IMR-90 (cell line): Measurements from ENCODE around the gene METTL1. TPM values are rescaled to one million over a fixed set of nuclear protein-coding genes. Genes with fewer than 3 reads are reported as not detected.
A peak's percentile ranks its signal among the peaks of the same experiment; 100 is the strongest.

Experiments used
- ATAC-seq: fragments of 200-7000 bp; cut with Tn5 transposase; 2 replicates; pipeline ENCODE4 v1.9.1; 2020; ENCODE audit warnings: low read depth, mild to moderate bottlenecking, moderate library complexity
- BruUV-seq: library from RNA; stranded (reverse); fragments of 400-500 nt; replicated peaks from 2 replicates; lab custom pipeline; 2021; lab: Mats Ljungman, UMichigan
- CTCF ChIA-PET: fragments of 300-600 bp; formaldehyde crosslinking; extraction: SDS; loops from one replicate; lab custom pipeline; 2021; ENCODE audit warnings: antibody characterized with exemption; lab: Yijun Ruan, JAX
- POLR2A ChIA-PET: fragments of 300-600 bp; sonication (Branson Sonifier 250); formaldehyde crosslinking; loops from one replicate; lab custom pipeline; 2022; ENCODE audit warnings: antibody characterized with exemption; ENCODE audit not compliant: unreplicated experiment; lab: Charles Lee
- DNase-seq: peaks from one replicate; pipeline ENCODE4 v3.0.0; 2013
- H2AFZ ChIP-seq: replicated peaks from 2 replicates; pipeline ENCODE3; 2013; ENCODE audit warnings: low read length, mild to moderate bottlenecking; ENCODE audit not compliant: poor library complexity
- H2AK5ac ChIP-seq: 2 replicates; pipeline ENCODE4 v1.6.1; 2013; ENCODE audit warnings: low read depth, low read length, inconsistent platforms
- H2AK9ac ChIP-seq: replicated peaks from 2 replicates; pipeline ENCODE3; 2013; ENCODE audit warnings: mild to moderate bottlenecking, low read depth, low read length, moderate library complexity; ENCODE audit not compliant: poor library complexity
- H2BK120ac ChIP-seq: 2 replicates; pipeline ENCODE4 v1.6.1; 2013; ENCODE audit warnings: low read depth, low read length, inconsistent platforms
- H2BK15ac ChIP-seq: 3 replicates; pipeline ENCODE4 v1.6.1; 2013; ENCODE audit warnings: low read depth, low read length, inconsistent platforms
- H2BK20ac ChIP-seq: 2 replicates; pipeline ENCODE4 v1.6.1; 2013; ENCODE audit warnings: low read depth, mild to moderate bottlenecking, inconsistent platforms, low read length, moderate library complexity
- H2BK5ac ChIP-seq: 2 replicates; pipeline ENCODE4 v1.6.1; 2013; ENCODE audit warnings: mild to moderate bottlenecking, low read depth, low read length, inconsistent platforms; ENCODE audit not compliant: poor library complexity, severe bottlenecking
- H3K14ac ChIP-seq: replicated peaks from 2 replicates; pipeline ENCODE4 v1.6.1; 2013; ENCODE audit warnings: low read depth, low read length, inconsistent platforms
- H3K18ac ChIP-seq: 2 replicates; pipeline ENCODE4 v1.6.1; 2013; ENCODE audit warnings: low read depth, low read length, control low read depth
- H3K23ac ChIP-seq: 2 replicates; pipeline ENCODE4 v1.6.1; 2013; ENCODE audit warnings: low read depth, low read length, inconsistent platforms
- H3K27ac ChIP-seq: 2 replicates; pipeline ENCODE4 v1.5.1; 2013; ENCODE audit warnings: mild to moderate bottlenecking, control low read depth, low read length; ENCODE audit not compliant: insufficient read depth
- H3K27me3 ChIP-seq: 2 replicates; pipeline ENCODE4 v1.6.1; 2013; ENCODE audit warnings: low read length; ENCODE audit not compliant: control insufficient read depth, insufficient read depth
- H3K36me3 ChIP-seq: 2 replicates; pipeline ENCODE4 v1.6.1; 2013; ENCODE audit warnings: low read length, mixed read lengths; ENCODE audit not compliant: control insufficient read depth, insufficient read depth
- H3K4ac ChIP-seq: 2 replicates; pipeline ENCODE4 v1.6.1; 2013; ENCODE audit warnings: low read depth, low read length, inconsistent platforms
- H3K4me1 ChIP-seq: 2 replicates; pipeline ENCODE4 v1.6.1; 2013; ENCODE audit warnings: low read length, mixed read lengths; ENCODE audit not compliant: control insufficient read depth, insufficient read depth
- H3K4me2 ChIP-seq: 2 replicates; pipeline ENCODE4 v1.6.1; 2013; ENCODE audit warnings: low read depth, mild to moderate bottlenecking, control low read depth, low read length, moderate library complexity
- H3K4me3 ChIP-seq: 2 replicates; pipeline ENCODE4 v1.5.1; 2013; ENCODE audit warnings: low read depth, mild to moderate bottlenecking, control low read depth, low read length, moderate library complexity; ENCODE audit not compliant: insufficient read depth
- H3K56ac ChIP-seq: 2 replicates; pipeline ENCODE4 v1.6.1; 2013; ENCODE audit warnings: low read length, inconsistent platforms; ENCODE audit not compliant: insufficient read depth; ENCODE audit errors: extremely low read depth
- H3K79me1 ChIP-seq, 2 experiments: 2 replicates each; pipeline ENCODE4 v1.6.1; 2013; ENCODE audit warnings: low read length in 2 of 2, inconsistent platforms in 1 of 2, low read depth in 1 of 2
- H3K9ac ChIP-seq: 2 replicates; pipeline ENCODE4 v1.6.1; 2013; ENCODE audit warnings: low read depth, low read length, control low read depth
- H3K9me1 ChIP-seq: 2 replicates; pipeline ENCODE4 v1.6.1; 2013; ENCODE audit warnings: low read length, inconsistent platforms; ENCODE audit not compliant: insufficient read depth
- H3K9me3 ChIP-seq: 2 replicates; pipeline ENCODE4 v1.6.1; 2013; ENCODE audit warnings: low read length; ENCODE audit not compliant: control insufficient read depth, insufficient read depth
- H4K20me1 ChIP-seq: 2 replicates; pipeline ENCODE4 v1.6.1; 2013; ENCODE audit warnings: low read length, inconsistent platforms; ENCODE audit not compliant: insufficient read depth
- H4K5ac ChIP-seq: 2 replicates; pipeline ENCODE4 v1.6.1; 2013; ENCODE audit warnings: mild to moderate bottlenecking, low read depth, low read length, control low read depth
- H4K8ac ChIP-seq, 2 experiments: 2 replicates each; pipeline ENCODE4 v1.6.1; 2013; ENCODE audit warnings: low read depth in 2 of 2, low read length in 2 of 2, control low read depth in 1 of 2, inconsistent platforms in 1 of 2
- H4K91ac ChIP-seq: 2 replicates; pipeline ENCODE4 v1.6.1; 2013; ENCODE audit warnings: low read depth, low read length, inconsistent platforms; ENCODE audit not compliant: insufficient read depth
- CEBPB ChIP-seq: IDR thresholded peaks from 2 replicates; pipeline ENCODE4 v1.6.1; 2012; ENCODE audit warnings: low read depth, low read length, improper control_type of control experiment
- FOS ChIP-seq: fragments of 150-350 bp; IDR thresholded peaks from 2 replicates; pipeline ENCODE4 v1.6.1; 2016; ENCODE audit warnings: low read depth, low read length
- MAZ ChIP-seq: IDR thresholded peaks from 2 replicates; pipeline ENCODE4 v1.6.1; 2012; ENCODE audit warnings: low read depth, mild to moderate bottlenecking, low read length, improper control_type of control experiment, moderate library complexity, borderline replicate concordance
- SMC3 ChIP-seq: fragments of 150-350 bp; IDR thresholded peaks from 2 replicates; pipeline ENCODE4 v1.6.1; 2016; ENCODE audit warnings: low read depth, mild to moderate bottlenecking, antibody characterized with exemption, low read length, moderate library complexity
- WGBS, 2 experiments: methylation state at CpG; one replicate each; pipeline versions ENCODE4 v1.1.5 to v1.1.7; 2013; ENCODE audit warnings: missing lambda C conversion rate in 2 of 2; ENCODE audit not compliant: insufficient read length in 1 of 2; ENCODE audit errors: extremely low coverage in 2 of 2; 5-methylcytosine and 5-hydroxymethylcytosine counted together
- dilution Hi-C: fragments of 300-500 bp; cut with HindIII; formaldehyde crosslinking; loops from one replicate; pipeline ENCODE4 v1.14.3; 2018; ENCODE audit warnings: low sequenced_read_pairs; ENCODE audit not compliant: unreplicated experiment
- in situ Hi-C: fragments of 300-500 bp; cut with MboI; formaldehyde crosslinking; loops from 3 replicates; pipeline ENCODE4 v1.14.3; 2019; ENCODE audit warnings: low sequenced_read_pairs, inconsistent platforms, mixed read lengths
- intact Hi-C: fragments of 100-400 bp; cut with micrococcal nuclease; formaldehyde crosslinking; loops from 2 replicates; pipeline ENCODE4 v1.10.0; 2022
- polyA plus RNA-seq, 3 experiments: library from polyadenylated mRNA; depleted of rRNA; stranded (reverse); fragments of >200 nt; gene quantifications; 2 replicates each; pipeline ENCODE4 v1.2.3, GENCODE V29; 2012; ENCODE audit warnings: low replicate concordance in 1 of 3
- total RNA-seq: library from RNA; depleted of rRNA; stranded (reverse); fragments of >200 nt; gene quantifications from 2 replicates; pipeline ENCODE4 v1.2.3, GENCODE V29; 2012
- TF ChIP-seq, protein P1 (sequence below): conservative IDR thresholded peaks from 2 replicates; pipeline ENCODE4 v1.5.1; 2012; ENCODE audit warnings: mild to moderate bottlenecking, low read depth, low read length, improper control_type of control experiment

METTL1 gene
- total and polyA plus RNA-seq, 2 of the 4 experiments (the other 2 are of a cell fraction) = 12.4 to 27.5 TPM

DNA sequence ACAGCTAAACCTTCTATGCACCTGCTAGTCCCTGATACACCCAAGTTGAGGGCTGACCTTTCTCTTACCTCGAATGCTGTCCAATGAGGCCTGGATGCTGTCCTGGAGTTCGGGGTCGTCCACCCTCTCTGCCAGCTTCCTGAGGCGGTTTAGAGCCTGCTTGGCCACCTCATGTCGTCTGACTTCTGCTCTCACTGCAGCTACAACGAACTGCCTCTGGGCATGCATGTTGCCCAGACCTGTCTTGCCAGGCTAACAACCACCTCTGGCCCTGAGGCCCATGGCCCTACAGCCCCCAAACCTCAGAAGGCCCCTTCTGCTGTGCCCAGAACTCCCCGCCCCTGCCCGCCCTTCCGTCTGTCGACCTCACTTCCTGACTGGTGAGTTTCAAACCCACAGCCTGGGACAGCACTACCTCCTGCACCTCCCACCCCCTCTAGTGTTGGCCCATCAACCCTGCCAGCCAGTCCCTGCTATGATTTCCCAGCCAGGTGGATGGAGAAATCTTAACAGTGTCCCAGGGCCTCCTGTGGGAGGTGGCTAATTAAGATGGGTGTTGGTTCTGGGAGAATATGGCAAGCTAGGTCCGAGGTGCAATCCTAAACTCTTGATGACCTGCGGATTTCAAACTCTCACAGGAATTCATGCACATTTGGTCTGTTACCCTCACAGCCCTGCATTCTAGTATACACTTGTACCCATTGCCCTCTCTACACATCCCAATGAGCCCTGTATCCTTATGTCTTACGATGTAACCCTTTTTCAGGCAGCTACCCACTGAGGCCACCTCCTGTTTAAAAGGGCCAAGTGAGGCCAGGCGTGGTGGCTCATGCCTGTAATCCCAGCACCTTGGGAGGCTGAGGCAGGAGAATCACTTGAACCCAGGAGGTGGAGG lies 29.8 kb downstream of the METTL1 start:
- Histone ChIP-seq H3K4me2 (no peak overlapping the region), H4K20me1 (no peaks in the 10 kb centered on the region), H3K27ac (no peak overlapping the region), H3K79me1 (peaks cover 13 to 21% of the 10 kb centered on the region in 2 experiments; a peak in 3 of 4 replicates), H4K5ac (no peak overlapping the region), H3K18ac (no peak overlapping the region), H3K23ac (no peak overlapping the region), H2AK9ac (no peak overlapping the region), H3K4me1 (peaks cover 6% of the 10 kb centered on the region), H2BK20ac (no peak overlapping the region), H3K36me3 (peaks cover 6% of the 10 kb centered on the region), H2BK5ac (no peak overlapping the region), H3K56ac (no peak overlapping the region), H2BK15ac (no peak overlapping the region), H3K14ac (no peak overlapping the region), H2AK5ac (no peak overlapping the region), H3K4me3 (no peak overlapping the region), H3K9me3 (peaks cover 2% of the 10 kb centered on the region; the same call in 1 of the 2 replicates), H3K9me1 (peaks cover 6% of the 10 kb centered on the region), H4K8ac (no peak overlapping the region), H3K4ac (no peak overlapping the region), H2BK120ac (no peak overlapping the region), H3K9ac (no peak overlapping the region), H3K27me3 (peaks cover 48% of the 10 kb centered on the region), H2AFZ (no peak overlapping the region), H4K91ac (no peak overlapping the region)
- dilution Hi-C loops = no loop called here
- WGBS, 2 experiments = 27% methylated on average over 7 of the region's 14 CpGs; no CpG with 5 or more reads in 1 of the 2 experiments
- DNase-seq (no peak), ATAC-seq (no peak)
- no peak for TF ChIP-seq MAZ
- no peak for TF ChIP-seq SMC3
- TF ChIP-seq, protein P1, sequence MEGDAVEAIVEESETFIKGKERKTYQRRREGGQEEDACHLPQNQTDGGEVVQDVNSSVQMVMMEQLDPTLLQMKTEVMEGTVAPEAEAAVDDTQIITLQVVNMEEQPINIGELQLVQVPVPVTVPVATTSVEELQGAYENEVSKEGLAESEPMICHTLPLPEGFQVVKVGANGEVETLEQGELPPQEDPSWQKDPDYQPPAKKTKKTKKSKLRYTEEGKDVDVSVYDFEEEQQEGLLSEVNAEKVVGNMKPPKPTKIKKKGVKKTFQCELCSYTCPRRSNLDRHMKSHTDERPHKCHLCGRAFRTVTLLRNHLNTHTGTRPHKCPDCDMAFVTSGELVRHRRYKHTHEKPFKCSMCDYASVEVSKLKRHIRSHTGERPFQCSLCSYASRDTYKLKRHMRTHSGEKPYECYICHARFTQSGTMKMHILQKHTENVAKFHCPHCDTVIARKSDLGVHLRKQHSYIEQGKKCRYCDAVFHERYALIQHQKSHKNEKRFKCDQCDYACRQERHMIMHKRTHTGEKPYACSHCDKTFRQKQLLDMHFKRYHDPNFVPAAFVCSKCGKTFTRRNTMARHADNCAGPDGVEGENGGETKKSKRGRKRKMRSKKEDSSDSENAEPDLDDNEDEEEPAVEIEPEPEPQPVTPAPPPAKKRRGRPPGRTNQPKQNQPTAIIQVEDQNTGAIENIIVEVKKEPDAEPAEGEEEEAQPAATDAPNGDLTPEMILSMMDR = 0 out of 2 replicates have a peak, but pooled peaks have one; percentile 2
- TF ChIP-seq CEBPB = no peak
- no peak for TF ChIP-seq FOS
- ChIA-PET CTCF (no interaction called here), POLR2A (no interaction called here)
- in situ Hi-C loops = no loop called here
- intact Hi-C loops = no loop called here
- no TSS peak for BruUV-seq
